ENCODE measurements around the gene UQCRHL. TPM values are rescaled to one million over a fixed set of nuclear protein-coding genes. Genes with fewer than 3 reads are reported as not detected.
"Not testable (repeated sequence)": the region's sequence is repeated elsewhere in the genome, so short reads cannot be mapped to it uniquely, and the experiment has no call there.

Gene UQCRHL
- total and polyA plus RNA-seq, 12 donors, result 2.1 to 8.6 (median 3.9) TPM

- H3K36me3 ChIP-seq, result peaks cover 0 to 5% (median 0%) of the 10 kb centered on the region in 9 donors
- 67 to 84% methylated on average over 1 of the region's 1 CpG for WGBS, 2 donors
- intact Hi-C loops (cut with DNase I), result loop anchor here in 4 of 10 donors (5.0 to 10.0 kb wide), 2 partner anchors 55 to 57 kb away; no protein-coding TSS in a partner anchor
- peaks cover 3 to 62% (median 20%) of the 10 kb centered on the region in 9 donors for H3K4me1 ChIP-seq
- DNase-seq (no peak), ATAC-seq (no peak)
- peak overlapping the region in 3 of 10 donors; percentile 13 to 75 (median 16) for H3K27ac ChIP-seq
- no peaks in the 10 kb centered on the region for H3K27me3 ChIP-seq
- H3K9me3 ChIP-seq, result no peaks in the 10 kb centered on the region
- peak overlapping the region in 1 of 10 donors; percentile 27 for H3K4me3 ChIP-seq
- no peak for TF ChIP-seq CTCF (IDR thresholded peaks at IDR 0.05)
Observed at GRCh38 chr1:15830258-15830657, 22.8 kb upstream of the UQCRHL start.

- WGBS, 2 donors, result 84 to 87% methylated on average over 13 to 14 of the region's 14 CpGs
- intact Hi-C loops (cut with DNase I), result loop anchor here in 1 of 10 donors (10.0 kb wide), 1 partner anchor 136 kb away; no protein-coding TSS in a partner anchor
- H3K27me3 ChIP-seq, H3K9me3 ChIP-seq, H3K4me3 ChIP-seq, DNase-seq, ATAC-seq, H3K36me3 ChIP-seq: not testable (repeated sequence)
- Histone ChIP-seq H3K4me1 (peaks cover 3 to 63% (median 20%) of the 10 kb centered on the region in 9 donors), H3K27ac (peak overlapping the region in 1 of 10 donors; percentile 75)
Observed at GRCh38 chr1:15828931-15829330, 21.5 kb upstream of the UQCRHL start.

- H3K27ac ChIP-seq, H3K36me3 ChIP-seq, H3K27me3 ChIP-seq, ATAC-seq, H3K9me3 ChIP-seq, DNase-seq, H3K4me3 ChIP-seq: not testable (repeated sequence)
- H3K4me1 ChIP-seq, result peaks cover 0 to 52% (median 9%) of the 10 kb centered on the region in 9 donors
- intact Hi-C loops (cut with DNase I), result loop anchor here in 1 of 10 donors (10.0 kb wide), 1 partner anchor 137 kb away; no protein-coding TSS in a partner anchor
- WGBS, 2 donors, result 97 to 99% methylated on average over 15 of the region's 15 CpGs
Observed at GRCh38 chr1:15827567-15827966, 20.1 kb upstream of the UQCRHL start.

- WGBS, 2 donors, result 83 to 87% methylated on average over 6 of the region's 6 CpGs
- DNase-seq (no peak), ATAC-seq (no peak)
- peaks cover 0 to 46% (median 7%) of the 10 kb centered on the region in 9 donors for H3K4me1 ChIP-seq
- peaks cover 0 to 5% (median 0%) of the 10 kb centered on the region in 9 donors for H3K36me3 ChIP-seq
- H3K9me3 ChIP-seq, result no peaks in the 10 kb centered on the region
- intact Hi-C loops (cut with DNase I), result loop anchor here in 1 of 10 donors (10.0 kb wide), 1 partner anchor 138 kb away; no protein-coding TSS in a partner anchor
- no peak for TF ChIP-seq CTCF (IDR thresholded peaks at IDR 0.05)
- no peaks in the 10 kb centered on the region for H3K27me3 ChIP-seq
- H3K27ac ChIP-seq, result no peak overlapping the region
- H3K4me3 ChIP-seq, result no peak overlapping the region
Observed at GRCh38 chr1:15826810-15827507, 19.5 kb upstream of the UQCRHL start.

- peak in 4 of 8 donors; percentile 31 to 55 (median 43) for ATAC-seq
- Histone ChIP-seq H3K9me3 (no peaks in the 10 kb centered on the region), H3K36me3 (no peaks in the 10 kb centered on the region), H3K4me3 (no peak overlapping the region), H3K27me3 (no peaks in the 10 kb centered on the region), H3K4me1 (peaks cover 0 to 34% (median 6%) of the 10 kb centered on the region in 9 donors), H3K27ac (peak overlapping the region in 2 of 10 donors; percentile 7 to 41)
- no peak for DNase-seq
- intact Hi-C loops (cut with DNase I), result loop anchor here in 1 of 10 donors (10.0 kb wide), 1 partner anchor 139 kb away; no protein-coding TSS in a partner anchor
- no peak for TF ChIP-seq CTCF (IDR thresholded peaks at IDR 0.05)
Observed at GRCh38 chr1:15825800-15826199, 18.4 kb upstream of the UQCRHL start.
